Sigmoid colon (tissue), 4 donors: ENCODE results near the gene CARMIL1.

ENCODE experiments used
- EP300 ChIP-seq, 4 donors: sonication (generic); formaldehyde crosslinking; IDR thresholded peaks; one replicate each; pipeline ENCODE4 v1.6.1; 2017; ENCODE audit warnings: antibody characterized with exemption in 4 of 4
- POLR2A ChIP-seq, 2 donors: fragments of 450-650 bp; IDR thresholded peaks; one replicate each; pipeline ENCODE4 v1.6.1; 2016; ENCODE audit warnings: antibody characterized with exemption in 2 of 2, mild to moderate bottlenecking in 2 of 2, moderate library complexity in 2 of 2
- POLR2AphosphoS5 ChIP-seq, 4 donors: sonication (generic); formaldehyde crosslinking; IDR thresholded peaks; one replicate each; pipeline ENCODE4 v1.6.1; 2017; ENCODE audit warnings: antibody characterized with exemption in 4 of 4
- TF ChIP-seq, protein P1 (sequence below), 4 experiments: fragments of 450-650 bp in 3 of 4; fragments of 200-600 bp in 1 of 4; IDR thresholded peaks; one replicate each; pipeline ENCODE4 v1.5.1; 2016 to 2019; ENCODE audit warnings: antibody characterized with exemption in 4 of 4, mild to moderate bottlenecking in 3 of 4, moderate library complexity in 2 of 4

DNA sequence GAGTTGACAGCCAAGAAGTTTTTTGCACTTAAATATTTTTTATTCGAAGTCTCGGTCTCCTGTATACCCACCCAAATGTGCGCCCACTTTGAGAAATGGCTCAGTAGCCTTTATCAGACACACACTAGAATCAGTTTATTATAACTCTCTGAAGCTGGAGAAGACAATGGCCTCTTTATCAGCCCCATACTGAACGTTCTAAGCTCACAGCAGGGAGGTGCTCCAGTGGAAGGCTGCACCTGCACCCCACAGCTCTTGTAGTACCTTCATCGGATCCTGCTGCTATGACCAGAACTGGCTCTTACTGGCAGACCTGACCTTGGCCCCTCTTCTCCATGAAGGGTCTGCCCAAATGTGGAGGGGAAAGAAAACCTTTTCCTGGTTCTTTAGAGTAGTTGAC lies 207.8 kb downstream of the CARMIL1 start:
- TF ChIP-seq POLR2AphosphoS5 (IDR thresholded peaks at IDR 0.05) (no peak), POLR2A (IDR thresholded peaks at IDR 0.05) (no peak), EP300 (IDR thresholded peaks at IDR 0.05) (no peak)
- TF ChIP-seq, protein P1, sequence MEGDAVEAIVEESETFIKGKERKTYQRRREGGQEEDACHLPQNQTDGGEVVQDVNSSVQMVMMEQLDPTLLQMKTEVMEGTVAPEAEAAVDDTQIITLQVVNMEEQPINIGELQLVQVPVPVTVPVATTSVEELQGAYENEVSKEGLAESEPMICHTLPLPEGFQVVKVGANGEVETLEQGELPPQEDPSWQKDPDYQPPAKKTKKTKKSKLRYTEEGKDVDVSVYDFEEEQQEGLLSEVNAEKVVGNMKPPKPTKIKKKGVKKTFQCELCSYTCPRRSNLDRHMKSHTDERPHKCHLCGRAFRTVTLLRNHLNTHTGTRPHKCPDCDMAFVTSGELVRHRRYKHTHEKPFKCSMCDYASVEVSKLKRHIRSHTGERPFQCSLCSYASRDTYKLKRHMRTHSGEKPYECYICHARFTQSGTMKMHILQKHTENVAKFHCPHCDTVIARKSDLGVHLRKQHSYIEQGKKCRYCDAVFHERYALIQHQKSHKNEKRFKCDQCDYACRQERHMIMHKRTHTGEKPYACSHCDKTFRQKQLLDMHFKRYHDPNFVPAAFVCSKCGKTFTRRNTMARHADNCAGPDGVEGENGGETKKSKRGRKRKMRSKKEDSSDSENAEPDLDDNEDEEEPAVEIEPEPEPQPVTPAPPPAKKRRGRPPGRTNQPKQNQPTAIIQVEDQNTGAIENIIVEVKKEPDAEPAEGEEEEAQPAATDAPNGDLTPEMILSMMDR (IDR thresholded peaks at IDR 0.05), result no peak
